Head of caudate nucleus (tissue), 42 donors: Measurements from ENCODE around the gene POTEG.
"Not testable (repeated sequence)": the region's sequence is repeated elsewhere in the genome, so short reads cannot be mapped to it uniquely, and the experiment has no call there.

Experiments used
- DNase-seq, 42 donors: peaks; one replicate each; pipeline versions ENCODE4 v3.0.0 to v3.0.0-alpha.2; 2020 to 2021; ENCODE audit warnings: mixed read lengths in 7 of 42
- intact Hi-C: fragments of 100-400 bp; cut with DNase I; formaldehyde crosslinking; loops from one replicate; pipeline ENCODE4 v1.15.0; 2022

Gene POTEG

DNA sequence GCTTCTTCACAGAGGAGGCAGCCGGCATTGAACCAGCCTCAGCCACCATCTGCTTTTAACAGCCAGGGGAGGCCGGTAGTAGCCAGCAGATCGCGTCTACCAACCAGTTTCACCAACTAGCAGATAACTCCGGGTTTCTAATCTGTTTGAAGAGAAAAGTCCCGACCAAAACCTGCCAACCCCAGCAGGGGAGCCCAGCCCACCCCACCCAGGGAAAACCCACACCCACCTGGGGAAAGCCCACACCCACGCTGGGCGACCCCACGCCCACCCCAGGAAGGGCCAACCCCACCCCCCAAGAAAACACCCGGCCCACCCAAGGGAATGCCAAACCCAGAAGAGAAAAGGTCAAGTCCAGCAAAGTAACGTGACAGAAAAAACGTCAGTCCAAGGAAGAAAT, at the start of gene POTEG:
TSS of gene POTEG (minus strand) at position 101 of the 400 bp plus-strand sequence. CDS start at position 49, 52 bp downstream.
- DNase-seq, intact Hi-C loops: not testable (repeated sequence)

DNA sequence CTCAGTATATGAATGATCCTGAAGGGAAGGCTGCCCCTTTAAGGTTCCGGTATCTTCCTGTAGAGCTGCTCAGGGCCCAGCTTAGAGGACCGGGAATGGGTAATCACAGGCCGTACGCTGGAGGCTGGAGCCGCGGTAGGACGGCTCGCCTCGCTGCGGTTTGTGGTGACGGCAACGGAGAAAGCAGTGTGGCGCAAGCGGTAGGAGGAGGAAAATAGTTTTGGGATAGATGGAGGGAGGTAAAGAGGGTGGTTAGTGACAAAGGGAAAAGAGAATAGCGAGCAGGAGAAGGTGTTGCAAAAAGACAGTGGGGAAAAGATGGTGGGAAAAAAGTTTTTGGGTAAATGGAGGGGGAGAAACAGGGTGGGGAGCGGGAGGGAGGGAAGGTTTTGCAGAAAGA, 48.0 kb upstream of the POTEG start:
- intact Hi-C loops, DNase-seq: not testable (repeated sequence)

- DNase-seq, intact Hi-C loops: not testable (repeated sequence)
Observed at GRCh38 chr14:19481421-19481820, 47.3 kb upstream of the POTEG start.

DNA sequence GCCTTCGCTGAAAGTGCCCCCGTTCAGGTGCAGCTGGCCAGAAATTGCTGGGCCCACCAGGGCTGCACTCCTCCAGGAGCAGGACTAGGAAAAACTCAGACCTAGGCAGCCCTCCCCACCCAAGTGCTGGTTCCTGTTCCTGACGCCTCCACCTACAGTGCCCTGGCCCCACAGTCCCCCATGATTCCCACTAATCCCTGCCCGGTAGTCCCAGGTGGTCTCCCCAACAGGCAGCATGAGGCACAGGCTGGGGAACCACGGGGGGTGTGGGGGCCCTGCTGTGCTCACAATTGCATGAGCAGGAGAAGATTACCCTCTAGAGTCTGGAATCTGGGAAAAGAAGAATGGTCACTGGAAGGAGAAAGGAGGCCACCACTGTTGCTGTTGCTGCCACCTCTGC, 46.4 kb upstream of the POTEG start:
- intact Hi-C loops, DNase-seq: not testable (repeated sequence)

DNA sequence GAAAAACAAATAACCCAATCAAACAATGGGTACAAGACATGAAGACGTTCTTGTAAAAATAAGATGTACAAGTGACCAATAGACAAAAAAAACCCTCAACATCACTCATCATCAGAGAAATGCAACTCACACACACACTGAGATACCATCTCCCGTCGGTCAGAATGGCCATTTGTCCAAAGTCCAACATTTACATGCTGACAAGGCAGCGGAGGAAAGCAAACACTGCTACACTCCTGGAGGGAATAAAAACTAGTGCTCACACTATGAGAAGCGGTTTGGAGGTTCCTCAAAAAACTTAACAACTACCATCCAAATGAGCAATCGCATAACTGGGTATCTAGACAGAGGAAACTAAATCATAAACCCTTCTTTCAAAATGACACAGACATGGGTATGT, 11.6 kb upstream of the POTEG start:
- intact Hi-C loops, DNase-seq: not testable (repeated sequence)

GRCh38 chr14:19439826-19440225, 5.7 kb upstream of the POTEG start:
- intact Hi-C loops, DNase-seq: not testable (repeated sequence)

- DNase-seq, intact Hi-C loops: not testable (repeated sequence)
Observed at GRCh38 chr14:19439219-19439618, 5.1 kb upstream of the POTEG start.

DNA sequence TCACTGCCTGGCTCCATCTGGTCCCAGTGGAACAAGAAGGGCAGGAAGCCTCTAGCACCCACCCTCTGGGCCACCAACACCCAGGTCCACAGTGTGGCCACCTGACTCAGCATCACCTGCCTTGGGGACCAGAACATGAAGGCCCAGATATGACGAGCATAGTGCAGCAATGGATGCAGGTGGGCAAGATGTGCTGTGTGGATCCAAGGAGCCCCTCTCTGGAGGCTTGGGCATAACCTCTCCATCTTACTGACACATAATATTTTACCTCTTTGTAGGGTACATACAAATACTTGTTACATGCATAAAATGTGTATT, 2.9 kb upstream of the POTEG start:
- DNase-seq, intact Hi-C loops: not testable (repeated sequence)

DNA sequence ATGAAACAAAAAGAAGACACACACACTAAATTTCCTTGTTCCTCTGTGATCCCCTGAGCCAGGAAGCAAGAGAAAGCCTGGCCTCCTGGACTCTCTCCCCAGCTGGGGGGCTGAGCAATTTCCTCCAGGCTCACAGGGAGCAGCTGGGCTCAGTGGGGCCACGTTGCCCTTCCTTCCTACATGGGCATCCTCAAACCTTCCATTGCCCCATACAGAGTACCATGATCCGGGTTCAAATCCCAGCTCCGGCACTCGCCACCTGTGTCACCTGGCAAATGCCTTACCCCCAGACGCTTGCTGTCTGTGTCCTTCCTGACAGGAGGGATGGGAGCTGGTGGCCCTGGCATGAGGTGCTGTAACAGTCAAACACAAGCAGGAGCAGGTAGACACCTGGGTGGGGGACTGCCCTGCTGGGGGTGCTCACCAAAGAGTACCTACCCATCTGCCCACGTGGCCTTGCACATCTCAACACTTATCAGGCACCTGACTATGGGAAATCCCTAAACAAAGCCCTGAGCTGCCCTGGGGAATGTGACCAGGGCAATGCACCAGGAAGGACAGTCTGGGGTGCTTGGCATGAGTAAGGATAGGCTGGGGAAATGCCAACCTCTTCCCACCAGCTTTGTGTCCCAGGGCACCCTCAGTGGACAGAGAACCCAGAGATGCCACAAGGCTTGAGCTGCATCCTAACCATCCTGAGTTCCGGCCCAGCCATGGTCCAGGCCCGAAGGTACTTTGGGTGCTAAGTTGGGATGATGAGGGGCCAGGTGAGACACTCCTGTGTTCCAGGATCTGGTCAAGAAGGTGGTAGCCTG, 2.4 kb upstream of the POTEG start:
- DNase-seq, intact Hi-C loops: not testable (repeated sequence)

GRCh38 chr14:19435852-19436251, 1.7 kb upstream of the POTEG start:
- intact Hi-C loops, DNase-seq: not testable (repeated sequence)

DNA sequence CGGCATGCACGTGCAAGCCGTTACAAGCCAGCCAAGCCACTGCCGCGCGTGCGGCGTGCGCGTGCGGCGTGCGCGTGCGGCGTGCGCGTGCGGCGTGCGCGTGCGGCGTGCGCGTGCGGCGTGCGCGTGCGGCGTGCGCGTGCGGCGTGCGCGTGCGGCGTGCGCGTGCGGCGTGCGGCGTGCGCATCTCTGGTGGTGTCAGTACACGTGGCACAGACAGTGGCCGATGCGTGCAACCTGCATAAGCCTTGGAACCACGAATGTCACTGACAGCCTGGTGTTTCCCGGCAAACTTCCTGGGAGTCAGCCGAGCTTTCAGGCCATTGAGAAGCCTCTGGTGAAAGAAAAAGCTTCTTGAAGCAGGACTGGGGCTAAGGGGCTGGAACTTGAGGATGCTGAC, 750 bp upstream of the POTEG start:
- intact Hi-C loops = not testable (repeated sequence)
- DNase-seq = peak in 1 of 42 donors; percentile 15

- intact Hi-C loops, DNase-seq: not testable (repeated sequence)
Observed at GRCh38 chr14:19433765-19434164, 376 bp downstream of the POTEG start.

DNA sequence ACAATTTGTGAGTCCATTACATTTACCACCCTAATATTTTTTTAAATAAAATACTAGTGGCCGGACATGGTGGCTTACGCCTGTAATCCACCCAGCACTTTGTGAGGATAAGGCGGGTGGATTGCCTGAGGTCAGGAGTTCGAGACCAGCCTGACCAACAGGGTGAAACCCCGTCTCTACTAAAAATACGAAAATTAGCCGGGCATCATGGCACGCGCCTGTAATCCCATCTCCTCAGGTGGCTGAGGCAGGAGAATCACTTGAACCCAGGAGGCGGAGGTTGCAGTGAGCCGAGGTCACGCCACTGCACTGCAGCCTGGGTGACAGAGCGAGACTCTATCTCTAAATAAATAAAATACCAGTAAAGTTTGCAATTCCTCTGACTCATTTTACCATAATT, 25.6 kb downstream of the POTEG start:
- intact Hi-C loops = not testable (repeated sequence)
- peak in 1 of 42 donors; percentile 32 for DNase-seq

- intact Hi-C loops, DNase-seq: not testable (repeated sequence)
Observed at GRCh38 chr14:19402097-19402496, 32.0 kb downstream of the POTEG start.

DNA sequence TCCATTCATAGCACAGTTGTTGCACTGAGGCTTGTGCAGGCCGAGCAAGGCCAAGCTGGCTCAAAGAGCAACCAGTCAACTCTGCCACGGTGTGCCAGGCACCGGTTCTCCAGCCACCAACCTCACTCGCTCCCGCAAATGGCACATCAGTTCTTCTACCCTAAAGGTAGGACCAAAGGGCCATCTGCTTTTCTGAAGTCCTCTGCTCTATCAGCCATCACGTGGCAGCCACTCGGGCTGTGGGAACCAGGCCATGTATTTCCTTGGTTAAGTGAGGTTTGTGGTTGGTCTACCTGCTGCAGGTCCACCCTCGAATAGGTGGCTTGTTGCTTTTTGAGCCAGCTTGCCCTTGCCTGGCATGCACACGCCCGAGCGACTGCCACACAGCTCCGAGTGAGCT, 39.4 kb downstream of the POTEG start:
- DNase-seq = peak in 1 of 42 donors; percentile 8
- intact Hi-C loops = not testable (repeated sequence)

DNA sequence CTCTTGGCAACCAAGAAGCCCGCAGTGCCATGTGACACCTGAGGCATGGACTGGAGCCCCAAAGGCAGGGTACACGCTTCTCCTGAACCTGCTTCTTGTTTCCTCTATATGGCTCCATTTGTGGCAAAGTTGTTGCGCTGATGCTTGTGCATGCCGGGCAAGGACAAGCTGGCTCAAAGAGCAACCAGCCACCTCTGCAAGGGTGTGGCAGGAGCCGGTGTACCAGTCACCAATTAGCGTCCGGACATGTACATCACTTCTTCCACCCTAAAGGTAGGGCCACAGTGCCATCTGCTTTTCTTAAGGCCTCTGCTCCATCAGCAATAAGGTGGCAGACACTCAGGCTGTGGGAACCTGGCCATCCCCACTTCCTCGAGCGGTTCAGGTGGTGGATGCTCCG, 43.9 kb downstream of the POTEG start:
- intact Hi-C loops = not testable (repeated sequence)

GRCh38 chr14:19388741-19389140, 45.4 kb downstream of the POTEG start:
- intact Hi-C loops = not testable (repeated sequence)
- DNase-seq = peak in 3 of 42 donors; percentile 7 to 18 (median 11)

More for the DNA sequence above, 43.9 kb downstream of the POTEG start:
- DNase-seq = peak in 2 of 42 donors; percentile 7 to 19

- intact Hi-C loops = not testable (repeated sequence)
- peak in 2 of 42 donors; percentile 4 to 10 for DNase-seq
Observed at GRCh38 chr14:19386996-19387395, 47.1 kb downstream of the POTEG start.

- peak in 2 of 42 donors; percentile 12 to 17 for DNase-seq
- intact Hi-C loops = not testable (repeated sequence)
Observed at GRCh38 chr14:19386309-19386708, 47.8 kb downstream of the POTEG start.

DNA sequence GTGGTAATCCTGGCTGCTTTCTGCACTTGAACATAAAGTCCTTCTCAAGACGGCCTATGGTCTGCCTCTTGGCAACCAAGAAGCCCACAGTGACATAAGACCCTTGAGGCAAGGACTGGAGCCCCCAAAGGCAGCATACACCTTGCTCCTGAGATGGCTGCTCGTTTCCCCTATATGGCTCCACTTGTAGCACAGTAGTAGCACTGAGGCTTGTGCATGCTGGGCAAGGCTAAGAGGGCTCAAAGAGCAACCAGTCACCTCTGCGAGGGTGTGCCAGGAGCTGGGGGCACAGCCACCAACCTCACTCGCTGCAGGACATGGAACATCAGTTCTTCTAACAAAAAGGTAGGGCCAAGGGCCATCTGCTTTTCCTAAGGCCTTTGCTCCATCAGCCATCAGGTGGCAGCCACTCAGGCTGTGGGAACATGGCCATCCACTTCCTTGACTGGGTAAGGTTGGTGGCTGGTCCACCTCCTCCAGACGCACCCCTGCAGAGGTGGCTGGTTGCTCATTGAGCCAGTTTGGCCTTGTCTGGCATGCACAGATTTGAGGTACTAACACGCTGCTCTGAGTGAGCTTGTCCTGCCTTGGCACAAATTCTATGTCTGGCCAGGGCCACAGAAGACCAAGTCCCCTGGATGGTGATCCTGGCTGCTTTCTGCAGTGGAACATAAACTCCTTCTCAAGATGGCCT, 49.9 kb downstream of the POTEG start:
- DNase-seq, intact Hi-C loops: not testable (repeated sequence)
